ENCODE results near the gene FGF12.

GRCh38 chr3:192636517-192637444 lies 90.6 kb downstream of the FGF12 start:
- no peak for TF ChIP-seq CTCF (IDR thresholded peaks at IDR 0.05)
- TF ChIP-seq POLR2A (IDR thresholded peaks at IDR 0.05), result no peak
